HL-60 (cell line): ENCODE measurements around the gene THSD7B.

Experiments used
- GABPA ChIP-seq: IDR thresholded peaks from 2 replicates; pipeline ENCODE4 v1.6.1; 2012; ENCODE audit warnings: low read depth
- POLR2AphosphoS5 ChIP-seq: IDR thresholded peaks from 2 replicates; pipeline ENCODE4 v1.6.1; 2012; ENCODE audit warnings: low read depth
- TF ChIP-seq, protein P1 (sequence below): IDR thresholded peaks from one replicate; pipeline ENCODE4 v1.5.1; 2011; ENCODE audit warnings: low read length, control low read depth, inconsistent platforms; ENCODE audit not compliant: insufficient read depth
- TF ChIP-seq, protein P2 (sequence below): IDR thresholded peaks from 2 replicates; pipeline ENCODE4 v1.6.1; 2012; ENCODE audit warnings: low read depth; ENCODE audit not compliant: insufficient replicate concordance

DNA sequence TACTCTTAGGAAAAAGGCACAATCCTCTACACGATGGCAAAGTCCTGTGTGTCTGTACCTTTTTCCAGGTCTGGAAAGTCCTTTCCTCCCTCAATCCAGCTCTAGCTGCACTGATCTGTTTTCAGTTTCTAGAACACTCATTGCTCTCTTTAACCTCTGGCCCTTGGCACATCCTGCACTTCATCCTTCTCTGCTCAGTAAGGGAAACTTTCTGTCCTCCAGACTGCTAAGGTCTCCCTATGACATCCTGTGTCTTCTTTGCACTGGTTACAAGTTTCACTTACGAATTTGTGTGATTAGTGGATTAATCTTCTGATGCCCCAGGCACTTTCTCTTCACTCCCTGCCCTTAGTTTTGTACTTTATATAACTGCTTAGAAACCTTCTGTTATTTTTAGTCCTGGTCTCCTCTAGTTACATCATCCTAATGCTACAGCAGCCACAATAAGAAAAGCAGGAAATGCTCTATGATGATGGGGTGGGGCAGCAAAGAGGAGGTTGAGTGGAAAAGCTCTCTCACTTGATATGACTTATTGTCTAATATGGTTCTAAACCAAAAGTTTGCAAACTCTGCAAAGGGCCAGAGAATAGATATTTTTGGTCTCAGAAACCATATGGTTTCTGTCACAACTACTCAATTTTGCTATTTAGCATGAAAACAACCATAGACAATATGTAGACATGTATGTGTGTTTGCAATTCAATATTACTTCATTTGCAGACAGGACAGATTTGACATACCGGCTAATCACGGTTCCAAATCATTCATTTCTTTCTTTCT is 568.2 kb downstream of the THSD7B start:
- TF ChIP-seq, protein P1, sequence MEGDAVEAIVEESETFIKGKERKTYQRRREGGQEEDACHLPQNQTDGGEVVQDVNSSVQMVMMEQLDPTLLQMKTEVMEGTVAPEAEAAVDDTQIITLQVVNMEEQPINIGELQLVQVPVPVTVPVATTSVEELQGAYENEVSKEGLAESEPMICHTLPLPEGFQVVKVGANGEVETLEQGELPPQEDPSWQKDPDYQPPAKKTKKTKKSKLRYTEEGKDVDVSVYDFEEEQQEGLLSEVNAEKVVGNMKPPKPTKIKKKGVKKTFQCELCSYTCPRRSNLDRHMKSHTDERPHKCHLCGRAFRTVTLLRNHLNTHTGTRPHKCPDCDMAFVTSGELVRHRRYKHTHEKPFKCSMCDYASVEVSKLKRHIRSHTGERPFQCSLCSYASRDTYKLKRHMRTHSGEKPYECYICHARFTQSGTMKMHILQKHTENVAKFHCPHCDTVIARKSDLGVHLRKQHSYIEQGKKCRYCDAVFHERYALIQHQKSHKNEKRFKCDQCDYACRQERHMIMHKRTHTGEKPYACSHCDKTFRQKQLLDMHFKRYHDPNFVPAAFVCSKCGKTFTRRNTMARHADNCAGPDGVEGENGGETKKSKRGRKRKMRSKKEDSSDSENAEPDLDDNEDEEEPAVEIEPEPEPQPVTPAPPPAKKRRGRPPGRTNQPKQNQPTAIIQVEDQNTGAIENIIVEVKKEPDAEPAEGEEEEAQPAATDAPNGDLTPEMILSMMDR, result no peak
- TF ChIP-seq POLR2AphosphoS5 (no peak), GABPA (no peak)
- TF ChIP-seq, protein P2, sequence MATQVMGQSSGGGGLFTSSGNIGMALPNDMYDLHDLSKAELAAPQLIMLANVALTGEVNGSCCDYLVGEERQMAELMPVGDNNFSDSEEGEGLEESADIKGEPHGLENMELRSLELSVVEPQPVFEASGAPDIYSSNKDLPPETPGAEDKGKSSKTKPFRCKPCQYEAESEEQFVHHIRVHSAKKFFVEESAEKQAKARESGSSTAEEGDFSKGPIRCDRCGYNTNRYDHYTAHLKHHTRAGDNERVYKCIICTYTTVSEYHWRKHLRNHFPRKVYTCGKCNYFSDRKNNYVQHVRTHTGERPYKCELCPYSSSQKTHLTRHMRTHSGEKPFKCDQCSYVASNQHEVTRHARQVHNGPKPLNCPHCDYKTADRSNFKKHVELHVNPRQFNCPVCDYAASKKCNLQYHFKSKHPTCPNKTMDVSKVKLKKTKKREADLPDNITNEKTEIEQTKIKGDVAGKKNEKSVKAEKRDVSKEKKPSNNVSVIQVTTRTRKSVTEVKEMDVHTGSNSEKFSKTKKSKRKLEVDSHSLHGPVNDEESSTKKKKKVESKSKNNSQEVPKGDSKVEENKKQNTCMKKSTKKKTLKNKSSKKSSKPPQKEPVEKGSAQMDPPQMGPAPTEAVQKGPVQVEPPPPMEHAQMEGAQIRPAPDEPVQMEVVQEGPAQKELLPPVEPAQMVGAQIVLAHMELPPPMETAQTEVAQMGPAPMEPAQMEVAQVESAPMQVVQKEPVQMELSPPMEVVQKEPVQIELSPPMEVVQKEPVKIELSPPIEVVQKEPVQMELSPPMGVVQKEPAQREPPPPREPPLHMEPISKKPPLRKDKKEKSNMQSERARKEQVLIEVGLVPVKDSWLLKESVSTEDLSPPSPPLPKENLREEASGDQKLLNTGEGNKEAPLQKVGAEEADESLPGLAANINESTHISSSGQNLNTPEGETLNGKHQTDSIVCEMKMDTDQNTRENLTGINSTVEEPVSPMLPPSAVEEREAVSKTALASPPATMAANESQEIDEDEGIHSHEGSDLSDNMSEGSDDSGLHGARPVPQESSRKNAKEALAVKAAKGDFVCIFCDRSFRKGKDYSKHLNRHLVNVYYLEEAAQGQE, result no peak
